MM.1S (cell line): ENCODE results near the gene GBX1.

Experiments used
- CTCF ChIP-seq: fragments of 300-600 bp; sonication (generic); IDR thresholded peaks from 2 replicates; pipeline ENCODE4 v1.5.1; 2016; ENCODE audit warnings: antibody characterized with exemption, low read length, mixed read lengths
- EZH2 ChIP-seq: fragments of 300-600 bp; sonication (generic); optimal IDR thresholded peaks from 2 replicates; pipeline ENCODE3; 2017; ENCODE audit warnings: low read depth, mild to moderate bottlenecking, antibody characterized with exemption, low read length, mixed read lengths
- EZH2phosphoT487 ChIP-seq: fragments of 300-600 bp; sonication (generic); IDR thresholded peaks from 2 replicates; pipeline ENCODE4 v1.6.1; 2018; ENCODE audit warnings: antibody characterized with exemption, low read length

- TF ChIP-seq CTCF, result no peak
- no peak for TF ChIP-seq EZH2
- TF ChIP-seq EZH2phosphoT487, result no peak
Observed at GRCh38 chr7:151209588-151209987, 42.1 kb upstream of the GBX1 start.
